HG02798 (cell line): ENCODE measurements around the gene CITED4.
"Not testable (repeated sequence)": the region's sequence is repeated elsewhere in the genome, so short reads cannot be mapped to it uniquely, and the experiment has no call there.

Experiments
- ATAC-seq: cut with Tn5 transposase; IDR thresholded peaks from one replicate; pipeline ENCODE4 v1.9.1; 2021; ENCODE audit warnings: mild to moderate bottlenecking; ENCODE audit not compliant: unreplicated experiment, poor library complexity

Gene CITED4

GRCh38 chr1:40862008-40862863 lies at the start of gene CITED4:
Gene CITED4, minus strand, starts transcription at chr1:40862363. Its CDS starts 236 bp downstream, at chr1:40862127.
- ATAC-seq, result peak; percentile 93

- ATAC-seq, result no peak
Measured at GRCh38 chr1:40911105-40911504, 48.9 kb upstream of the CITED4 start.

GRCh38 chr1:40909281-40909680 lies 47.1 kb upstream of the CITED4 start:
- no peak for ATAC-seq

- no peak for ATAC-seq
Measured at GRCh38 chr1:40908350-40908749, 46.2 kb upstream of the CITED4 start.

GRCh38 chr1:40907899-40908298 lies 45.7 kb upstream of the CITED4 start:
- no peak for ATAC-seq

- ATAC-seq, result no peak
Measured at GRCh38 chr1:40906781-40907400, 44.7 kb upstream of the CITED4 start.

- no peak for ATAC-seq
Measured at GRCh38 chr1:40905061-40905460, 42.9 kb upstream of the CITED4 start.

GRCh38 chr1:40903106-40903505 lies 40.9 kb upstream of the CITED4 start:
- no peak for ATAC-seq

GRCh38 chr1:40901886-40902852 lies 40.0 kb upstream of the CITED4 start:
- no peak for ATAC-seq

- no peak for ATAC-seq
Measured at GRCh38 chr1:40899230-40899870, 37.2 kb upstream of the CITED4 start.

- ATAC-seq, result no peak
Measured at GRCh38 chr1:40898431-40898901, 36.3 kb upstream of the CITED4 start.

- no peak for ATAC-seq
Measured at GRCh38 chr1:40897513-40897912, 35.4 kb upstream of the CITED4 start.

GRCh38 chr1:40896482-40896881 lies 34.3 kb upstream of the CITED4 start:
- ATAC-seq, result no peak

GRCh38 chr1:40895601-40896000 lies 33.4 kb upstream of the CITED4 start:
- no peak for ATAC-seq

- ATAC-seq, result not testable (repeated sequence)
Measured at GRCh38 chr1:40894858-40895257, 32.7 kb upstream of the CITED4 start.

- ATAC-seq, result no peak
Measured at GRCh38 chr1:40894455-40894854, 32.3 kb upstream of the CITED4 start.

- ATAC-seq, result no peak
Measured at GRCh38 chr1:40893946-40894345, 31.8 kb upstream of the CITED4 start.

GRCh38 chr1:40892354-40892753 lies 30.2 kb upstream of the CITED4 start:
- no peak for ATAC-seq

GRCh38 chr1:40890771-40891170 lies 28.6 kb upstream of the CITED4 start:
- ATAC-seq, result no peak

GRCh38 chr1:40887652-40888051 lies 25.5 kb upstream of the CITED4 start:
- ATAC-seq, result no peak
